ENCODE data around the gene LAMB4.

- no peak for TF ChIP-seq CTCF (IDR thresholded peaks at IDR 0.05)
- no peak for TF ChIP-seq POLR2A (IDR thresholded peaks at IDR 0.05)
Observed at GRCh38 chr7:108130261-108130660, at the start of gene LAMB4.

Data from body of pancreas (tissue), 4 donors.